Measurements from ENCODE around the gene MSANTD2.

DNA sequence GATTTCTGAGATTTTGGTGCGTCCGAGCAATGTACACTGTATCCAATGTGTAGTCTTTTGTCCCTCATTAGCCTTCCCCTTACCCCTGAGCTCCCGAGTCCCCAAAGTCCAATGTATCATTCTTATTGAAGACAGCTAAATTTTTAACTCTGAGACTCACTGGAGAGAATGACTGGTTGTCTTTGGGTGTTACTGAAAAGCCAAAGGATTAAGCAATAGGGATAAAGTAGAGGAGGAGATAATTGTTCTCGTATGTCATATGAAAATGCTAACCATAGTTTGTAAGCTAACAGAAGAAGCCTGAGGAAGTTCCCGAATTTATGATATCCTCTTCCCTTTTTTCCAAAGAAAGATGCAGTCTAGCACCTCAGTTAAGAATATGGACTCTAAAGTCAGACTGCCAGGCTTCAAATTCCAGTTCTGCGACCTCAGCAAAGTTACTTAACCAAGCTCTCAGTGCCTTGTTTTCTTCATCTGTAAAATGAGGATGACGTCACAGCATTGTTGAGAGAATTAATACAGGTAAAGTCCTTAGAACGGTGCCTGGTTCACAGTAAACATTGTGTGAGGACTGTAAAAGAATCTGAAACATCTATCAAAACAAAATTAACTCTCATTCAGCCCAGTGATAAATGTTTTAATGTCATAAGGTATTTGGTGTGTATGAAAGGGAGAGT is 1.6 kb upstream of the MSANTD2 start:
- TF ChIP-seq, protein P1, sequence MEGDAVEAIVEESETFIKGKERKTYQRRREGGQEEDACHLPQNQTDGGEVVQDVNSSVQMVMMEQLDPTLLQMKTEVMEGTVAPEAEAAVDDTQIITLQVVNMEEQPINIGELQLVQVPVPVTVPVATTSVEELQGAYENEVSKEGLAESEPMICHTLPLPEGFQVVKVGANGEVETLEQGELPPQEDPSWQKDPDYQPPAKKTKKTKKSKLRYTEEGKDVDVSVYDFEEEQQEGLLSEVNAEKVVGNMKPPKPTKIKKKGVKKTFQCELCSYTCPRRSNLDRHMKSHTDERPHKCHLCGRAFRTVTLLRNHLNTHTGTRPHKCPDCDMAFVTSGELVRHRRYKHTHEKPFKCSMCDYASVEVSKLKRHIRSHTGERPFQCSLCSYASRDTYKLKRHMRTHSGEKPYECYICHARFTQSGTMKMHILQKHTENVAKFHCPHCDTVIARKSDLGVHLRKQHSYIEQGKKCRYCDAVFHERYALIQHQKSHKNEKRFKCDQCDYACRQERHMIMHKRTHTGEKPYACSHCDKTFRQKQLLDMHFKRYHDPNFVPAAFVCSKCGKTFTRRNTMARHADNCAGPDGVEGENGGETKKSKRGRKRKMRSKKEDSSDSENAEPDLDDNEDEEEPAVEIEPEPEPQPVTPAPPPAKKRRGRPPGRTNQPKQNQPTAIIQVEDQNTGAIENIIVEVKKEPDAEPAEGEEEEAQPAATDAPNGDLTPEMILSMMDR (IDR thresholded peaks at IDR 0.05; ENCODE audit: insufficient read depth, low read length): no peak
- TF ChIP-seq, protein P2, sequence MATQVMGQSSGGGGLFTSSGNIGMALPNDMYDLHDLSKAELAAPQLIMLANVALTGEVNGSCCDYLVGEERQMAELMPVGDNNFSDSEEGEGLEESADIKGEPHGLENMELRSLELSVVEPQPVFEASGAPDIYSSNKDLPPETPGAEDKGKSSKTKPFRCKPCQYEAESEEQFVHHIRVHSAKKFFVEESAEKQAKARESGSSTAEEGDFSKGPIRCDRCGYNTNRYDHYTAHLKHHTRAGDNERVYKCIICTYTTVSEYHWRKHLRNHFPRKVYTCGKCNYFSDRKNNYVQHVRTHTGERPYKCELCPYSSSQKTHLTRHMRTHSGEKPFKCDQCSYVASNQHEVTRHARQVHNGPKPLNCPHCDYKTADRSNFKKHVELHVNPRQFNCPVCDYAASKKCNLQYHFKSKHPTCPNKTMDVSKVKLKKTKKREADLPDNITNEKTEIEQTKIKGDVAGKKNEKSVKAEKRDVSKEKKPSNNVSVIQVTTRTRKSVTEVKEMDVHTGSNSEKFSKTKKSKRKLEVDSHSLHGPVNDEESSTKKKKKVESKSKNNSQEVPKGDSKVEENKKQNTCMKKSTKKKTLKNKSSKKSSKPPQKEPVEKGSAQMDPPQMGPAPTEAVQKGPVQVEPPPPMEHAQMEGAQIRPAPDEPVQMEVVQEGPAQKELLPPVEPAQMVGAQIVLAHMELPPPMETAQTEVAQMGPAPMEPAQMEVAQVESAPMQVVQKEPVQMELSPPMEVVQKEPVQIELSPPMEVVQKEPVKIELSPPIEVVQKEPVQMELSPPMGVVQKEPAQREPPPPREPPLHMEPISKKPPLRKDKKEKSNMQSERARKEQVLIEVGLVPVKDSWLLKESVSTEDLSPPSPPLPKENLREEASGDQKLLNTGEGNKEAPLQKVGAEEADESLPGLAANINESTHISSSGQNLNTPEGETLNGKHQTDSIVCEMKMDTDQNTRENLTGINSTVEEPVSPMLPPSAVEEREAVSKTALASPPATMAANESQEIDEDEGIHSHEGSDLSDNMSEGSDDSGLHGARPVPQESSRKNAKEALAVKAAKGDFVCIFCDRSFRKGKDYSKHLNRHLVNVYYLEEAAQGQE (IDR thresholded peaks at IDR 0.05; ENCODE audit: insufficient replicate concordance, low read depth): no peak
- TF ChIP-seq POLR2AphosphoS5 (IDR thresholded peaks at IDR 0.05; ENCODE audit: low read depth) (no peak), GABPA (IDR thresholded peaks at IDR 0.05; ENCODE audit: low read depth) (no peak)
